HEK293 (cell line): Measurements from ENCODE around the gene MCM7.

Source experiments
- CTCF ChIA-PET: fragments of 350-600 bp; formaldehyde crosslinking; extraction: SDS; loops from one replicate; lab custom pipeline; 2021; ENCODE audit warnings: antibody characterized with exemption; lab: Yijun Ruan, JAX
- POLR2A ChIA-PET: fragments of 300-600 bp; formaldehyde crosslinking; extraction: SDS; loops from one replicate; lab custom pipeline; 2020; ENCODE audit warnings: antibody characterized with exemption, inconsistent platforms; lab: Yijun Ruan, JAX
- H3K27ac ChIP-seq: fragments of 200-500 bp; sonication (Bioruptor generic); 2 replicates; pipeline ENCODE4 v1.5.1; 2014; ENCODE audit warnings: low read depth, low read length, control low read depth, inconsistent platforms; ENCODE audit errors: extremely low read depth
- H3K36me3 ChIP-seq, 2 experiments: fragments of 200-500 bp in 1 of 2; sonication (Bioruptor generic) in 1 of 2; 1 replicate in 1 of 2; 2 replicates in 1 of 2; pipeline ENCODE4 v1.5.1; 2014 to 2017; ENCODE audit warnings: inconsistent platforms in 2 of 2, low read length in 2 of 2; ENCODE audit not compliant: control insufficient read depth in 2 of 2, insufficient read depth in 1 of 2
- H3K4me1 ChIP-seq: fragments of 200-500 bp; sonication (Bioruptor generic); 2 replicates; pipeline ENCODE4 v1.5.1; 2014; ENCODE audit warnings: mild to moderate bottlenecking, low read length, inconsistent platforms; ENCODE audit not compliant: control insufficient read depth, insufficient read depth
- H3K4me3 ChIP-seq: 2 replicates; pipeline ENCODE4 v1.5.1; 2011; ENCODE audit warnings: low read depth, mild to moderate bottlenecking, control low read depth, low read length, moderate library complexity
- H3K9me3 ChIP-seq: fragments of 200-500 bp; sonication (Bioruptor generic); 2 replicates; pipeline ENCODE4 v1.5.1; 2014; ENCODE audit warnings: low read depth, low read length, inconsistent platforms; ENCODE audit not compliant: control insufficient read depth, insufficient read depth
- AEBP2 ChIP-seq: fragments of 450-650 bp; formaldehyde crosslinking; IDR thresholded peaks from 2 replicates; pipeline ENCODE4 v1.5.1; 2016; ENCODE audit warnings: missing biosample characterization, missing genetic modification characterization, borderline replicate concordance
- HIC1 ChIP-seq: fragments of 450-650 bp; formaldehyde crosslinking; IDR thresholded peaks from 2 replicates; pipeline ENCODE4 v1.5.1; 2016; ENCODE audit warnings: missing biosample characterization, missing genetic modification characterization
- PATZ1 ChIP-seq: fragments of 450-650 bp; formaldehyde crosslinking; IDR thresholded peaks from 2 replicates; pipeline ENCODE4 v1.5.1; 2016; ENCODE audit warnings: missing biosample characterization, missing genetic modification characterization
- PRDM2 ChIP-seq: fragments of 450-650 bp; formaldehyde crosslinking; IDR thresholded peaks from 2 replicates; pipeline ENCODE4 v1.5.1; 2016; ENCODE audit warnings: missing biosample characterization, missing genetic modification characterization, borderline replicate concordance
- SP3 ChIP-seq: fragments of 450-650 bp; formaldehyde crosslinking; IDR thresholded peaks from 2 replicates; pipeline ENCODE4 v1.5.1; 2016; ENCODE audit warnings: missing biosample characterization, missing genetic modification characterization
- WT1 ChIP-seq: fragments of 450-650 bp; formaldehyde crosslinking; IDR thresholded peaks from 2 replicates; pipeline ENCODE4 v1.5.1; 2016; ENCODE audit warnings: missing biosample characterization, missing genetic modification characterization
- ZNF146 ChIP-seq: fragments of 450-650 bp; formaldehyde crosslinking; IDR thresholded peaks from 2 replicates; pipeline ENCODE4 v1.5.1; 2016; ENCODE audit warnings: missing biosample characterization, missing genetic modification characterization
- ZNF18 ChIP-seq: fragments of 450-650 bp; formaldehyde crosslinking; IDR thresholded peaks from 2 replicates; pipeline ENCODE4 v1.5.1; 2016; ENCODE audit warnings: missing biosample characterization, missing genetic modification characterization
- ZNF362 ChIP-seq: fragments of 450-650 bp; formaldehyde crosslinking; IDR thresholded peaks from 2 replicates; pipeline ENCODE4 v1.5.1; 2016; ENCODE audit warnings: missing biosample characterization, missing genetic modification characterization
- ZNF398 ChIP-seq: fragments of 450-650 bp; formaldehyde crosslinking; IDR thresholded peaks from 2 replicates; pipeline ENCODE4 v1.5.1; 2017; ENCODE audit warnings: missing biosample characterization, missing genetic modification characterization
- ZNF624 ChIP-seq: fragments of 450-650 bp; formaldehyde crosslinking; IDR thresholded peaks from 2 replicates; pipeline ENCODE4 v1.5.1; 2017; ENCODE audit warnings: missing biosample characterization, missing genetic modification characterization
- ZNF704 ChIP-seq: fragments of 450-650 bp; formaldehyde crosslinking; IDR thresholded peaks from 2 replicates; pipeline ENCODE4 v1.5.1; 2016; ENCODE audit warnings: missing biosample characterization, missing genetic modification characterization
- ZNF791 ChIP-seq: fragments of 450-650 bp; formaldehyde crosslinking; IDR thresholded peaks from 2 replicates; pipeline ENCODE4 v1.5.1; 2016; ENCODE audit warnings: missing biosample characterization, missing genetic modification characterization
- ZSCAN16 ChIP-seq: fragments of 450-650 bp; formaldehyde crosslinking; IDR thresholded peaks from 2 replicates; pipeline ENCODE4 v1.5.1; 2016; ENCODE audit warnings: missing biosample characterization, missing genetic modification characterization

MCM7 gene

GRCh38 chr7:100126931-100127865 lies 26.0 kb upstream of the MCM7 start, which contains the start of gene MBLAC1:
TSS of gene MBLAC1 (plus strand) at chr7:100126967. CDS start at chr7:100127396, 429 bp downstream.
- ChIA-PET CTCF (interaction anchor here (0.6 to 1.4 kb wide), 4 partner anchors 25 to 284 kb away, joined by 3 to 10 read pairs (median 3); no protein-coding TSS in a partner anchor), POLR2A (interaction anchor here (0.7 to 8.4 kb wide), 13 partner anchors 13 to 303 kb away, joined by 3 to 81 read pairs (median 4); partner anchors contain the start of genes AP4M1, GPC2, LAMTOR4 and MCM7)
- no peaks in the 10 kb centered on the region for H3K9me3 ChIP-seq
- peak within 1 kb of the TSS; percentile 79 for H3K4me3 ChIP-seq
- H3K4me1 ChIP-seq = no peaks in the 10 kb centered on the region; the same call in 1 of the 2 replicates
- peak within 1 kb of the TSS; percentile 98 for H3K27ac ChIP-seq
- peaks cover 0 to 11% of the 10 kb centered on the region in 2 experiments; a peak in 2 of 3 replicates for H3K36me3 ChIP-seq
- TF ChIP-seq ZSCAN16 (tag by site-specific recombination) (peak; percentile 24; the same call in 1 of the 2 replicates), ZNF704 (tag by site-specific recombination) (no peak), ZNF362 (tag by site-specific recombination) (no peak), ZNF146 (tag by site-specific recombination) (no peak; the same call in 1 of the 2 replicates), ZNF791 (tag by site-specific recombination) (no peak), ZNF398 (peak; percentile 22; the same call in 1 of the 2 replicates), HIC1 (tag by site-specific recombination) (peak; percentile 96), WT1 (peak; percentile 63), PRDM2 (tag by site-specific recombination) (no peak), ZNF624 (tag by site-specific recombination) (no peak), PATZ1 (tag by site-specific recombination) (peak; percentile 98), AEBP2 (tag by site-specific recombination) (peak; percentile 58; the same call in 1 of the 2 replicates), SP3 (peak; percentile 77), ZNF18 (peak; percentile 66; the same call in 1 of the 2 replicates)
